HepG2 (cell line): ENCODE measurements around the gene PLEKHB1. TPM values are rescaled to one million over a fixed set of nuclear protein-coding genes. Genes with fewer than 3 reads are reported as not detected.

Experiments
- ATAC-seq: fragments of 200-7000 bp; cut with Tn5 transposase; 3 replicates; pipeline ENCODE4 v1.9.1; 2020; ENCODE audit warnings: mild to moderate bottlenecking, moderate library complexity
- BruUV-seq: library from RNA; stranded (reverse); fragments of 400-500 nt; replicated peaks from 2 replicates; lab custom pipeline; 2021; lab: Mats Ljungman, UMichigan
- CTCF ChIA-PET: fragments of 300-600 bp; formaldehyde crosslinking; extraction: SDS; loops from one replicate; lab custom pipeline; 2021; ENCODE audit warnings: low total read pairs, inconsistent platforms, low intra/inter-chr PET ratio; lab: Yijun Ruan, JAX
- POLR2A ChIA-PET: fragments of 350-600 bp; sonication (Branson Sonifier 250); formaldehyde crosslinking; loops from one replicate; lab custom pipeline; 2020; ENCODE audit warnings: antibody characterized with exemption, inconsistent platforms; lab: Yijun Ruan, JAX
- DNase-seq: peaks from one replicate; pipeline ENCODE4 v3.0.0-alpha.2; 2015; ENCODE audit warnings: low spot score
- FAIRE-seq: peaks from 3 replicates; lab custom pipeline; 2011; peaks lifted over from hg19 to GRCh38; lab: Jason Lieb, UNC
- H2AFZ ChIP-seq: one replicate; pipeline ENCODE4 v1.6.1; 2011; ENCODE audit warnings: low read length, inconsistent platforms
- H3K27ac ChIP-seq: fragments of 300-600 bp; 3 replicates; pipeline ENCODE4 v1.8.0; 2011; ENCODE audit warnings: mixed run types, mild to moderate bottlenecking, mixed read lengths, low read length, inconsistent platforms; ENCODE audit not compliant: insufficient read depth; ENCODE audit errors: extremely low read length
- H3K27me3 ChIP-seq, 2 experiments: fragments of 200-600 bp in 1 of 2; 2 replicates in 1 of 2; 3 replicates in 1 of 2; pipeline versions ENCODE4 v1.6.0 to v1.8.0; 2011; ENCODE audit warnings: low read length in 2 of 2, mild to moderate bottlenecking in 2 of 2, moderate library complexity in 2 of 2, inconsistent platforms in 1 of 2; ENCODE audit not compliant: insufficient read depth in 2 of 2, control insufficient read depth in 1 of 2
- H3K36me3 ChIP-seq, 2 experiments: fragments of 200-600 bp in 1 of 2; replicated peaks in 1 of 2; 2 replicates in 1 of 2; 3 replicates in 1 of 2; pipeline versions ENCODE4 v1.5.1 to v1.8.0; 2011; ENCODE audit warnings: low read length in 2 of 2, inconsistent platforms in 1 of 2; ENCODE audit not compliant: insufficient read depth in 2 of 2, control insufficient read depth in 1 of 2
- H3K4me1 ChIP-seq: 2 replicates; pipeline ENCODE4 v1.5.1; 2012; ENCODE audit warnings: low read length, inconsistent platforms; ENCODE audit not compliant: insufficient read depth
- H3K4me2 ChIP-seq: 2 replicates; pipeline ENCODE4 v1.6.0; 2011; ENCODE audit warnings: low read depth, low read length, inconsistent platforms
- H3K4me3 ChIP-seq, 3 experiments: fragments of 200-600 bp in 1 of 3; sonication (generic), shearing (Covaris generic) in 1 of 3; replicated peaks in 1 of 3; 2 replicates each; pipeline ENCODE4 v1.5.1; 2011 to 2016; ENCODE audit warnings: low read length in 3 of 3, inconsistent platforms in 2 of 3, low read depth in 2 of 3, mild to moderate bottlenecking in 2 of 3, control low read depth in 1 of 3, mixed read lengths in 1 of 3; ENCODE audit not compliant: insufficient read depth in 1 of 3
- H3K79me2 ChIP-seq: one replicate; pipeline ENCODE4 v1.6.1; 2011; ENCODE audit warnings: low read length, inconsistent platforms; ENCODE audit not compliant: insufficient read depth
- H3K9ac ChIP-seq: 2 replicates; pipeline ENCODE4 v1.6.0; 2011; ENCODE audit warnings: mild to moderate bottlenecking, low read depth, low read length, inconsistent platforms; ENCODE audit not compliant: insufficient read depth
- H3K9me3 ChIP-seq: 2 replicates; pipeline ENCODE4 v1.5.1; 2012; ENCODE audit warnings: mild to moderate bottlenecking, low read length
- H4K20me1 ChIP-seq: 2 replicates; pipeline ENCODE4 v1.6.0; 2011; ENCODE audit warnings: inconsistent platforms, mild to moderate bottlenecking, low read length, moderate library complexity; ENCODE audit not compliant: insufficient read depth
- ATF5 ChIP-seq: sonication (generic); formaldehyde crosslinking; IDR thresholded peaks from 2 replicates; pipeline ENCODE4 v1.4.0; 2020; ENCODE audit warnings: mild to moderate bottlenecking, low read depth, missing genetic modification reagents
- HMGA1 ChIP-seq: sonication (generic); formaldehyde crosslinking; conservative IDR thresholded peaks from 2 replicates; pipeline ENCODE4 v1.4.0; 2020; ENCODE audit warnings: missing genetic modification reagents
- PRDM4 ChIP-seq: sonication (generic); formaldehyde crosslinking; IDR thresholded peaks from 2 replicates; pipeline ENCODE4 v1.9.0; 2021; ENCODE audit warnings: missing genetic modification reagents, borderline replicate concordance
- SMARCE1 ChIP-seq: fragments of 450-650 bp; IDR thresholded peaks from 2 replicates; pipeline ENCODE4 v1.6.1; 2017; ENCODE audit warnings: borderline replicate concordance
- ZBTB7B ChIP-seq: sonication (generic); formaldehyde crosslinking; IDR thresholded peaks from 2 replicates; pipeline ENCODE4 v1.4.0; 2020; ENCODE audit warnings: missing genetic modification reagents
- ZNF253 ChIP-seq: sonication (generic); formaldehyde crosslinking; IDR thresholded peaks from 2 replicates; pipeline ENCODE4 v1.8.0; 2022; ENCODE audit warnings: mild to moderate bottlenecking, missing genetic modification reagents, borderline replicate concordance
- ZNF773 ChIP-seq: sonication (generic); formaldehyde crosslinking; IDR thresholded peaks from 2 replicates; pipeline ENCODE4 v1.4.0; 2020; ENCODE audit warnings: missing genetic modification reagents, borderline replicate concordance
- ZNF790 ChIP-seq: sonication (generic); formaldehyde crosslinking; IDR thresholded peaks from 2 replicates; pipeline ENCODE4 v1.8.0; 2022; ENCODE audit warnings: missing genetic modification reagents, mild to moderate bottlenecking, borderline replicate concordance
- WGBS: methylation state at CpG from one replicate; pipeline ENCODE4 v1.1.6; 2017; ENCODE audit warnings: low lambda C conversion rate; 5-methylcytosine and 5-hydroxymethylcytosine counted together
- in situ Hi-C: cut with HindIII; loops from 2 replicates; pipeline ENCODE4 v1.10.0; 2017; ENCODE audit warnings: low pct_unique_long_range_greater_than_20kb; ENCODE audit not compliant: extremely low pct_ligation_motif_present
- intact Hi-C: fragments of 100-400 bp; cut with micrococcal nuclease; formaldehyde crosslinking; loops from one replicate; pipeline ENCODE4 v1.10.0; 2022; ENCODE audit not compliant: unreplicated experiment
- polyA plus RNA-seq, 8 experiments: library from polyadenylated mRNA; depleted of rRNA in 3 of 8; stranded (reverse) in 7 of 8; unstranded in 1 of 8; fragments of >200 nt; fragmentation: Illumina TruSeq in 4 of 8; extraction: Trizol in 4 of 8; gene quantifications; 2 replicates each; pipeline versions ENCODE4 v1.2.1 to v1.2.3, GENCODE V29; 2011 to 2016; ENCODE audit warnings: low read depth in 4 of 8, missing spikeins in 1 of 8, mixed read lengths in 1 of 8; ENCODE audit not compliant: insufficient read depth in 1 of 8
- total RNA-seq, 5 experiments: library from RNA; depleted of rRNA; stranded (reverse); fragments of >200 nt; fragmentation: Illumina TruSeq; extraction: Trizol; gene quantifications; 2 replicates each; pipeline ENCODE4 v1.2.3, GENCODE V29; 2016; ENCODE audit warnings: low read depth in 1 of 5

Gene PLEKHB1
- total and polyA plus RNA-seq, 2 of the 13 experiments (the other 11 are each of a cell fraction or from before 2014, with no cell fraction given): 68.0 to 99.3 TPM

GRCh38 chr11:73705053-73705452, 58.7 kb downstream of the PLEKHB1 start:
- H3K4me2 ChIP-seq: no peak overlapping the region
- DNase-seq: no peak
- ATAC-seq: no peak
- H3K27ac ChIP-seq: no peak overlapping the region
- no peaks in the 10 kb centered on the region for H3K27me3 ChIP-seq
- no peaks in the 10 kb centered on the region for H4K20me1 ChIP-seq
- FAIRE-seq: no peak
- BruUV-seq: no TSS peak
- H2AFZ ChIP-seq: no peak overlapping the region
- WGBS: 94% methylated on average over 1 of the region's 1 CpG
- POLR2A ChIA-PET: no interaction called here
- no peaks in the 10 kb centered on the region for H3K79me2 ChIP-seq
- no peak for TF ChIP-seq ZBTB7B (CRISPR knock-in tag)
- no peak for TF ChIP-seq ZNF773 (CRISPR knock-in tag)
- no peak for TF ChIP-seq HMGA1
- TF ChIP-seq ATF5: no peak
- no peak for TF ChIP-seq ZNF790 (CRISPR knock-in tag)
- no peak for TF ChIP-seq PRDM4 (CRISPR knock-in tag)
- TF ChIP-seq ZNF253 (CRISPR knock-in tag): no peak
- TF ChIP-seq SMARCE1: no peak
- intact Hi-C loops (no loop called here), in situ Hi-C loops (no loop called here)
- H3K9me3 ChIP-seq: no peaks in the 10 kb centered on the region
- no peak overlapping the region for H3K4me3 ChIP-seq
- peaks cover 9 to 51% of the 10 kb centered on the region in 2 experiments for H3K36me3 ChIP-seq
- no peaks in the 10 kb centered on the region for H3K4me1 ChIP-seq
- H3K9ac ChIP-seq: no peak overlapping the region
- CTCF ChIA-PET: no interaction called here
